A549 (cell line): ENCODE measurements around the gene FLVCR2. TPM values are rescaled to one million over a fixed set of nuclear protein-coding genes. Genes with fewer than 3 reads are reported as not detected.

Experiments
- ATAC-seq, 2 experiments: fragments of 200-7000 bp in 1 of 2; fragments of >200 bp in 1 of 2; cut with Nextera tagmentation in 1 of 2; cut with Tn5 transposase in 1 of 2; 3 replicates each; pipeline versions ENCODE4 v1.8.0 to v1.9.1; 2018 to 2020; ENCODE audit warnings: mild to moderate bottlenecking in 1 of 2, moderate library complexity in 1 of 2
- CTCF ChIA-PET: fragments of 300-600 bp; sonication (Branson Sonifier 250); formaldehyde crosslinking; extraction: SDS; loops from one replicate; lab custom pipeline; 2021; ENCODE audit warnings: antibody characterized with exemption, inconsistent platforms; lab: Yijun Ruan, JAX
- POLR2A ChIA-PET: fragments of 350-600 bp; formaldehyde crosslinking; extraction: SDS; loops from one replicate; lab custom pipeline; 2021; ENCODE audit warnings: antibody characterized with exemption, inconsistent platforms; lab: Yijun Ruan, JAX
- DNase-seq, 2 experiments: peaks; one replicate each; pipeline versions ENCODE4 v3.0.0 to v3.0.0-alpha.2; 2011 to 2016; ENCODE audit warnings: low read depth in 1 of 2, low spot score in 1 of 2
- FAIRE-seq: peaks from 2 replicates; lab custom pipeline; 2011; peaks lifted over from hg19 to GRCh38; lab: Jason Lieb, UNC
- H3K27ac ChIP-seq, 2 experiments: fragments of >200 bp; sonication (Bioruptor Twin); formaldehyde crosslinking; 3 replicates each; pipeline ENCODE4 v1.5.1; 2016 to 2017
- H3K4me1 ChIP-seq: fragments of >200 bp; sonication (Bioruptor Twin); formaldehyde crosslinking; 3 replicates; pipeline ENCODE4 v1.6.1; 2016
- H3K4me2 ChIP-seq: fragments of >200 bp; sonication (Bioruptor Twin); formaldehyde crosslinking; 3 replicates; pipeline ENCODE4 v1.6.1; 2016
- H3K4me3 ChIP-seq: fragments of >200 bp; sonication (Bioruptor Twin); formaldehyde crosslinking; 3 replicates; pipeline ENCODE4 v1.5.1; 2016
- H3K9me3 ChIP-seq: fragments of >200 bp; sonication (Bioruptor Twin); formaldehyde crosslinking; 3 replicates; pipeline ENCODE4 v1.6.1; 2016
- CEBPB ChIP-seq, 2 experiments: fragments of >200 bp in 1 of 2; sonication (Bioruptor Twin) in 1 of 2; formaldehyde crosslinking in 1 of 2; IDR thresholded peaks; 2 replicates each; pipeline ENCODE4 v1.6.1; 2012 to 2016
- CHD2 ChIP-seq: fragments of 150-350 bp; IDR thresholded peaks from 2 replicates; pipeline ENCODE4 v1.6.1; 2014; ENCODE audit warnings: low read length; ENCODE audit not compliant: partially characterized antibody
- CTCF ChIP-seq: fragments of >200 bp; sonication (Bioruptor Twin); formaldehyde crosslinking; IDR thresholded peaks from 3 replicates; pipeline ENCODE4 v1.5.1; 2016
- ELK1 ChIP-seq: fragments of 150-350 bp; IDR thresholded peaks from 2 replicates; pipeline ENCODE4 v1.6.1; 2014; ENCODE audit warnings: low read depth, mild to moderate bottlenecking, low read length
- EP300 ChIP-seq, 2 experiments: fragments of >200 bp; sonication (Bioruptor Twin); formaldehyde crosslinking; IDR thresholded peaks; 2 replicates in 1 of 2; 3 replicates in 1 of 2; pipeline ENCODE4 v1.6.1; 2016 to 2017
- FOXS1 ChIP-seq: fragments of 250-450 bp; sonication (Bioruptor Pico); IDR thresholded peaks from 2 replicates; pipeline ENCODE4 v1.5.0; 2020; ENCODE audit warnings: mild to moderate bottlenecking, moderate library complexity
- GATA3 ChIP-seq: IDR thresholded peaks from 2 replicates; pipeline ENCODE4 v1.6.1; 2012; ENCODE audit warnings: borderline replicate concordance
- HDAC2 ChIP-seq: fragments of 200-600 bp; sonication (generic); IDR thresholded peaks from 2 replicates; pipeline ENCODE4 v1.6.1; 2016
- HEYL ChIP-seq: fragments of 250-450 bp; sonication (Bioruptor Pico); IDR thresholded peaks from 2 replicates; pipeline ENCODE4 v1.8.0; 2021; ENCODE audit warnings: mild to moderate bottlenecking, moderate library complexity
- HMGXB4 ChIP-seq: fragments of 250-450 bp; sonication (Bioruptor Pico); IDR thresholded peaks from 2 replicates; pipeline ENCODE4 v1.5.0; 2021; ENCODE audit warnings: mild to moderate bottlenecking, moderate library complexity, borderline replicate concordance
- HOXA7 ChIP-seq: fragments of 250-450 bp; sonication (Bioruptor Pico); IDR thresholded peaks from 2 replicates; pipeline ENCODE4 v1.5.0; 2020; ENCODE audit warnings: mild to moderate bottlenecking, moderate library complexity
- JUNB ChIP-seq: fragments of >200 bp; sonication (Bioruptor Twin); formaldehyde crosslinking; IDR thresholded peaks from 2 replicates; pipeline ENCODE4 v1.6.1; 2016
- KDM1A ChIP-seq: fragments of 200-600 bp; sonication (generic); IDR thresholded peaks from 2 replicates; pipeline ENCODE4 v1.6.1; 2016; ENCODE audit warnings: low read depth, mild to moderate bottlenecking
- MAX ChIP-seq: IDR thresholded peaks from 2 replicates; pipeline ENCODE4 v1.6.1; 2012
- MAZ ChIP-seq: fragments of 150-350 bp; IDR thresholded peaks from 2 replicates; pipeline ENCODE4 v1.6.1; 2014; ENCODE audit warnings: antibody characterized with exemption, low read depth, low read length, borderline replicate concordance
- PBX3 ChIP-seq: IDR thresholded peaks from 2 replicates; pipeline ENCODE4 v1.6.1; 2012
- PHF8 ChIP-seq: fragments of 200-600 bp; sonication (generic); IDR thresholded peaks from 2 replicates; pipeline ENCODE4 v1.6.1; 2016; ENCODE audit warnings: low read depth, mild to moderate bottlenecking, antibody characterized with exemption, moderate library complexity, borderline replicate concordance
- POLR2AphosphoS2 ChIP-seq: conservative IDR thresholded peaks from 2 replicates; pipeline ENCODE4 v1.6.1; 2012; ENCODE audit warnings: low read length, improper control_type of control experiment, inconsistent platforms
- RAD21 ChIP-seq, 2 experiments: fragments of >200 bp in 1 of 2; sonication (Bioruptor Twin) in 1 of 2; formaldehyde crosslinking in 1 of 2; IDR thresholded peaks in 1 of 2; conservative IDR thresholded peaks in 1 of 2; 2 replicates in 1 of 2; 3 replicates in 1 of 2; pipeline ENCODE4 v1.6.1; 2012 to 2018; ENCODE audit warnings: inconsistent platforms in 1 of 2
- REST ChIP-seq: fragments of 200-600 bp; sonication (generic); IDR thresholded peaks from 2 replicates; pipeline ENCODE4 v1.6.1; 2016; ENCODE audit warnings: antibody characterized with exemption, mild to moderate bottlenecking, moderate library complexity
- RNF2 ChIP-seq: fragments of 200-600 bp; sonication (generic); IDR thresholded peaks from 2 replicates; pipeline ENCODE4 v1.6.1; 2016; ENCODE audit warnings: low read depth, mild to moderate bottlenecking, antibody characterized with exemption, moderate library complexity, borderline replicate concordance
- SREBF2 ChIP-seq: fragments of 450-650 bp; IDR thresholded peaks from 2 replicates; pipeline ENCODE4 v1.6.1; 2014; ENCODE audit warnings: mild to moderate bottlenecking, moderate library complexity
- TFCP2L1 ChIP-seq: fragments of 250-450 bp; sonication (Bioruptor Pico); IDR thresholded peaks from 2 replicates; pipeline ENCODE4 v1.5.0; 2021; ENCODE audit warnings: mild to moderate bottlenecking
- ZSCAN20 ChIP-seq: fragments of 250-450 bp; sonication (Bioruptor Pico); IDR thresholded peaks from 2 replicates; pipeline ENCODE4 v1.8.0; 2022; ENCODE audit warnings: mild to moderate bottlenecking, moderate library complexity
- WGBS: methylation state at CpG from one replicate; pipeline ENCODE4 v1.1.6; 2017; ENCODE audit errors: missing lambda C conversion rate; 5-methylcytosine and 5-hydroxymethylcytosine counted together
- polyA plus RNA-seq, 4 experiments: library from polyadenylated mRNA; depleted of rRNA in 3 of 4; stranded (reverse); fragments of >200 nt; fragmentation: RNase III in 1 of 4; extraction: RNeasy Plus Mini Kit Qiagen cat#74134 plus additional on column Dnase treatment in 1 of 4; gene quantifications; 2 replicates in 3 of 4; 3 replicates in 1 of 4; pipeline ENCODE4 v1.2.3, GENCODE V29; 2011 to 2017

Gene FLVCR2
- polyA plus RNA-seq, 2 of the 4 experiments (the other 2 are of a cell fraction): 3.8 to 3.9 TPM

- H3K9me3 ChIP-seq: no peaks in the 10 kb centered on the region
- POLR2A ChIA-PET: no interaction called here
- CTCF ChIA-PET: interaction anchor here (1.0 to 2.6 kb wide), 7 partner anchors 8 to 80 kb away, joined by 3 to 15 read pairs (median 4); partner anchors contain the start of gene ERG28
- TF ChIP-seq JUNB (no peak), HDAC2 (no peak), EP300 (IDR thresholded peaks at IDR 0.05) (no peak), MAX (no peak), SREBF2 (no peak), HMGXB4 (CRISPR knock-in tag) (no peak), HEYL (no peak), GATA3 (no peak), RAD21 (conservative IDR thresholded peaks at IDR 0.05 in 1 of 2, IDR thresholded peaks at IDR 0.05 in 1 of 2) (no peak), REST (no peak), TFCP2L1 (no peak), CTCF (no peak), FOXS1 (CRISPR knock-in tag) (no peak)
- TF ChIP-seq, all 56 proteins: peak for 0
- H3K4me3 ChIP-seq: no peak overlapping the region
- 70% methylated on average over 3 of the region's 3 CpGs for WGBS
- ATAC-seq (no peak), FAIRE-seq (no peak), DNase-seq (no peak)
- no peak overlapping the region for H3K27ac ChIP-seq
- H3K4me2 ChIP-seq: no peak overlapping the region
- peaks cover 12% of the 10 kb centered on the region for H3K4me1 ChIP-seq
Observed at GRCh38 chr14:75640876-75641275, 62.5 kb downstream of the FLVCR2 start.

GRCh38 chr14:75643985-75644384, 65.6 kb downstream of the FLVCR2 start:
- Histone ChIP-seq H3K9me3 (no peaks in the 10 kb centered on the region), H3K4me1 (peaks cover 41% of the 10 kb centered on the region), H3K27ac (no peak overlapping the region; a peak in 1 of 6 replicates), H3K4me2 (no peak overlapping the region), H3K4me3 (no peak overlapping the region)
- 38% methylated on average over 4 of the region's 4 CpGs for WGBS
- ChIA-PET POLR2A (no interaction called here), CTCF (interaction anchor here (0.7 to 1.4 kb wide), 3 partner anchors 10 to 83 kb away, joined by 3 to 9 read pairs (median 7); no protein-coding TSS in a partner anchor)
- ATAC-seq (no peak), FAIRE-seq (no peak), DNase-seq (no peak)
- TF ChIP-seq TFCP2L1 (no peak), ELK1 (no peak), HOXA7 (CRISPR knock-in tag) (no peak), CHD2 (no peak), CEBPB (IDR thresholded peaks at IDR 0.05) (no peak), GATA3 (no peak), MAZ (no peak), KDM1A (no peak), HDAC2 (no peak), POLR2AphosphoS2 (no peak), FOXS1 (CRISPR knock-in tag) (no peak), PBX3 (no peak), PHF8 (no peak), MAX (no peak), ZSCAN20 (CRISPR knock-in tag) (no peak), SREBF2 (no peak), HMGXB4 (CRISPR knock-in tag) (no peak), RNF2 (no peak)
